Astrocyte of the spinal cord (primary cell): Measurements from ENCODE around the gene APLP2.

ENCODE experiments used
- DNase-seq: peaks from one replicate; pipeline ENCODE4 v3.0.0; 2011; ENCODE audit warnings: low read depth, low spot score
- H3K4me3 ChIP-seq: 2 replicates; pipeline ENCODE4 v1.5.1; 2011; ENCODE audit warnings: low read depth, mild to moderate bottlenecking, low read length, moderate library complexity
- in situ Hi-C: cut with HindIII; loops from 2 replicates; pipeline ENCODE4 v1.10.0; 2017; ENCODE audit warnings: low sequenced_read_pairs
- TF ChIP-seq, protein P1 (sequence below): IDR thresholded peaks from 2 replicates; pipeline ENCODE4 v1.5.1; 2012; ENCODE audit warnings: low read depth, mild to moderate bottlenecking, low read length, inconsistent platforms

Gene APLP2

DNA sequence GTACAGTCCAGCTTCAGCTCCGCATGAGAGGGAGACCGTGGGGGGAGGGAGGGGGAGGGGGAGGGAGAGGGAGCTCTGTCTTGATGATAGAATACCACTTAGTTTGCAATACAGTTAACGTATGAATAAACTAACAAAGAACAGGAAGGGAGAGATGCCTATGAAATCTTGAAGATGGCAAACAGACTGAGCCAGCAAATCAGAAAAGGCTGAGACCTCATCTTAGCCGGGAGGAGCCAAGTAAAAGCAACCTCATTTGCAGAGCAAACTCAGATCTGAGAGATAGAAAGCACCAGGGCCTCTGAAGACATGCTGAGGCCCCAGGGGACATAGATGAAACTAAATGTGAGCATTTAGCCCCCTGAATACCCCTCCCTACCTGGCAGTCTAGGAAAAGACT lies 23.0 kb downstream of the APLP2 start:
- TF ChIP-seq, protein P1, sequence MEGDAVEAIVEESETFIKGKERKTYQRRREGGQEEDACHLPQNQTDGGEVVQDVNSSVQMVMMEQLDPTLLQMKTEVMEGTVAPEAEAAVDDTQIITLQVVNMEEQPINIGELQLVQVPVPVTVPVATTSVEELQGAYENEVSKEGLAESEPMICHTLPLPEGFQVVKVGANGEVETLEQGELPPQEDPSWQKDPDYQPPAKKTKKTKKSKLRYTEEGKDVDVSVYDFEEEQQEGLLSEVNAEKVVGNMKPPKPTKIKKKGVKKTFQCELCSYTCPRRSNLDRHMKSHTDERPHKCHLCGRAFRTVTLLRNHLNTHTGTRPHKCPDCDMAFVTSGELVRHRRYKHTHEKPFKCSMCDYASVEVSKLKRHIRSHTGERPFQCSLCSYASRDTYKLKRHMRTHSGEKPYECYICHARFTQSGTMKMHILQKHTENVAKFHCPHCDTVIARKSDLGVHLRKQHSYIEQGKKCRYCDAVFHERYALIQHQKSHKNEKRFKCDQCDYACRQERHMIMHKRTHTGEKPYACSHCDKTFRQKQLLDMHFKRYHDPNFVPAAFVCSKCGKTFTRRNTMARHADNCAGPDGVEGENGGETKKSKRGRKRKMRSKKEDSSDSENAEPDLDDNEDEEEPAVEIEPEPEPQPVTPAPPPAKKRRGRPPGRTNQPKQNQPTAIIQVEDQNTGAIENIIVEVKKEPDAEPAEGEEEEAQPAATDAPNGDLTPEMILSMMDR: no peak
- in situ Hi-C loops: no loop called here
- DNase-seq: no peak
- H3K4me3 ChIP-seq: no peak overlapping the region

DNA sequence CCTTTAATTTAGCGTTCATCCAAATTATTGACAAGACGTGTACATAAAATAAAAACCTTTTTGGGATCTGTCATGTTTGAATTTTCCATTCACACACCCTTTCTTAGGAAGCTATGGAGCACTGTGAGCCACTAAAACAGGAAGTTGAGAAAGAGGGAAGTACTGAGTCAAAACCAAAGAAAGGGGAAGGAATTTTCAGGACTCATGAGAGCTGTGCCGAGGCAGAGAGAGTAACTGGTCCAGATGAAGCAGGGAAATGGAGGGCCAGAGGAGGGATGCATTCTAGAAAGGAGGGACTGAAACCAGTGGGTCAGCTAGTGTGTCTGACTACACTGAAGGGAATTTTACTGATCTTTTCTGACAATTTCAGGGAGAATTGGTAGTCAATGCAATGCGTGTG lies 24.9 kb downstream of the APLP2 start:
- DNase-seq: no peak
- no peak overlapping the region for H3K4me3 ChIP-seq
- in situ Hi-C loops: no loop called here
- TF ChIP-seq, protein P1: no peak

GRCh38 chr11:130095326-130095725 lies 25.6 kb downstream of the APLP2 start:
- no peak for DNase-seq

DNA sequence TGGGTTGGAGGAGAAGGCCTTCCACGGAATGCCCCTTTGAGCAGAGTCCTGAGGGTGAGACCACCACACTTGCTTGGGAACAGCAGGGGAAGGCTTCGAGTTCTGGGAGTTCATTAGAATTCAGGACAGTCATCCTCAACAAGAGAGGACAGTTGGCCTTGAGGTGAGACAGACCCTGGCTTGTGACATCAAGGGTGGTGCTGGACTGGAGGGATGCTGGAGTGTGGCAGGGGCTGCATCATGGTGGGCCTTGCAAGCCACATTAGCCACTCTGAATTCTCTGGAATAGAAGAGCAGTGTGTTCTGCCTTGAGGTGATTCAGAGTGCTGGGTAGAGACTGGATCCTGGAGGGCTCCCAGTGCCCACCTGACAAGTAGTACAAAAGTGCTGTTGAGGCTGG lies 26.3 kb downstream of the APLP2 start:
- TF ChIP-seq, protein P1: no peak
- in situ Hi-C loops: no loop called here
- DNase-seq: no peak
- no peak overlapping the region for H3K4me3 ChIP-seq

More at GRCh38 chr11:130095326-130095725, 25.6 kb downstream of the APLP2 start:
- H3K4me3 ChIP-seq: no peak overlapping the region
- in situ Hi-C loops: no loop called here
- TF ChIP-seq, protein P1: no peak

DNA sequence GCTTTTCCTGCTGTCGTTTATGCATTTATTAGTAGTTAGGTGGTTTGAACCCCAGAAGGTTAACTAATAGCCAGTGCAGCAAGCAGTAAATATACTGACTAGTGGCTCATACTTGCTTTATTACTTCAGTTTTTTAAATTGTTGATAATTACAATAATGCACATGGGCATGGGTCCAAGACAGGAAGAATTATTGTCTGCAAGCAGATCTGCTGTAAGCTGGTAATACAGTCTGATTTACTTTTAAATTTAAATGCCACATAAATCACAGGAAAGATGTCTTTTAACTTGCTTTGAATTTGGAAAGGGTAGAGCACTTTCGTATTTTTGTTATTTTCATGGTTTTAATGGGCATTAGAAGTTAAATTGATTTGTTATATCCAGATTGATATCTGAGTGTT lies 27.1 kb downstream of the APLP2 start:
- in situ Hi-C loops: no loop called here
- no peak for DNase-seq
- TF ChIP-seq, protein P1: no peak
- H3K4me3 ChIP-seq: no peak overlapping the region

GRCh38 chr11:130097285-130097684 lies 27.6 kb downstream of the APLP2 start:
- TF ChIP-seq, protein P1: no peak
- no peak for DNase-seq
- H3K4me3 ChIP-seq: no peak overlapping the region
- in situ Hi-C loops: no loop called here

GRCh38 chr11:130099356-130099755 lies 29.7 kb downstream of the APLP2 start:
- TF ChIP-seq, protein P1: no peak
- no peak overlapping the region for H3K4me3 ChIP-seq
- no peak for DNase-seq
- in situ Hi-C loops: no loop called here
